Raji (cell line): ENCODE results near the gene SCN7A.

Experiments
- POLR2A ChIP-seq: IDR thresholded peaks from 2 replicates; pipeline ENCODE4 v1.6.1; 2011; ENCODE audit warnings: low read depth, low read length, control low read depth; ENCODE audit not compliant: insufficient read depth

Gene SCN7A

GRCh38 chr2:166468124-166469024 is 25.7 kb downstream of the SCN7A start:
- no peak for TF ChIP-seq POLR2A

- no peak for TF ChIP-seq POLR2A
Measured at GRCh38 chr2:166464187-166464586, 29.9 kb downstream of the SCN7A start.

- no peak for TF ChIP-seq POLR2A
Measured at GRCh38 chr2:166463640-166464039, 30.4 kb downstream of the SCN7A start.

DNA sequence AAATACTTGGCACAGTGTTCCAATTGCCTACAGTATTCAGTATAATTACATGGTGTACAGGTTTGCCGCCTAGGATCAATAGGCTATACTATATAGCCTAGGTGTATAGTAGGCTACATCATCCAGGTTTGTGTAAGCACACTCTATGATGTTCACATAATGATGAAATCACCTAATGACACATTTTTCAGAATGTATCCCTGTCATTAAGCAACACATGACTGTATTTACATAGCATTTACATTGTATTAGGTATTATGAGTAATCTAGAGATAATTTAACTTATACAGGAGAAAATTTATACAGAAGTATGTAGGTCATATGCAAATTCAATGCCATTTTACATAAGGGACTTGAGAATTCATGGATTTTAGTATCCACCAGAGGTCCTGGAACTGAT is 35.4 kb downstream of the SCN7A start:
- no peak for TF ChIP-seq POLR2A

DNA sequence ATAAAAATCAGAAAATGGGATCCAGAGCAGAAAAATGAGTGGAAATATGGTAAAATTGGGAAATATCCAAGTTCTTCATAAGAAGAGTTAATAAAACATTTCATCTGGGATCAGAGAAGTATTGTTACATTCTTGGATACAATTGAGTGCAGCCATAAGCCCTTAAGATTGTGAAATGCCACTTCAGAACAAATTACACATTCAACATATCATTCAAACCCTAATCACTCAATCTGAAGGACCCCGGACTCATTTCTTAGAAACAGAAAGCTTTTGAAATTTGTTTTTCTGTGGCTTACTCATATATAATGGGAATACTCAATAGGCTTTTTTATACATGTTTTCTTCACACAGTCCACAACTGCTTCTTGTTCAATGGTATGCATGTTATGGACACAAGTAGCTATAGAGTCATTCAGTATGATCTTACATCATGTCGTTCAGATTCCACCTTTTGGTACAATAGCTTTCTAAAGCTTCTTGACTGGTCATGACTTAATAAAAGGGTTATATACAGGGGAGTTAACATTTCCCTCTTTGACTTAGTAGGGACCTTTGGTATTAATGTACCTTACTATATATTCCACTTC is 39.9 kb downstream of the SCN7A start:
- no peak for TF ChIP-seq POLR2A

- no peak for TF ChIP-seq POLR2A
Measured at GRCh38 chr2:166451468-166451867, 42.6 kb downstream of the SCN7A start.

DNA sequence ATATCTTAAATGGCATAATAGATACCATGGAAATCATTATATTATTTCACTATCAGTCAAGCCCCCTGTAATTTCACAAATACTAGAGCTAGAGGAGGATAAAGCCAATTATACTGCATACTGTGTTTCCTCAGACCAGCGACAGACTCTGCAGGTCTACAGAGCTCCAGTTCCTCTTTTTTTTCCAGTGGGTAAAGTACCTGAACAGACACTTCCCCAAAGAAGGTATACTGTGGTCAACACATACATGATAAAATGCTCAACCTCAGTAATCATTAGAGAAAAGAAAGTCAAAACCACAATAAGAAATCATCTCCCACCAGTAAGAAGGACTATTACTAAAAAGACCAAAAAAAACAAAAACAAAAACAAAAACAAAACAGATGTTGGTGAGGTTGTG is 44.6 kb downstream of the SCN7A start:
- no peak for TF ChIP-seq POLR2A

DNA sequence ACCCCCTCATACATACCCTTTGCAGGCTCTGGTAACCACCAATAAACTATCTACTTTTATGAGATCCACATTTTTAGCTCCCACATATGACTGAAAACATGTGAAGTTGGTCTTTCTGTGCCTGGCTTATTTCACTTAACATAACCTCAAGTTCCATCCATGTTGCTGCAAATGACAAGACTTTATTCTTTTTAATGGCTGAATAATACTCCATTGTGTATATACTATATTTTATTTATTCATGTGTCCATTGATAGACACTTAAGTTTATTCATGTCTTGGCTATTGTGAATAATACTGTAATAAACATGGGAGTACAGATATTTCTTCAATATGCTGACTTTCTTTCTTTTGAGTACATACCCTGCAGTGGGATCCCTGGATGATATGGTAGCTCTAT is 45.9 kb downstream of the SCN7A start:
- TF ChIP-seq POLR2A = no peak

GRCh38 chr2:166444306-166444705 is 49.7 kb downstream of the SCN7A start:
- TF ChIP-seq POLR2A = no peak

DNA sequence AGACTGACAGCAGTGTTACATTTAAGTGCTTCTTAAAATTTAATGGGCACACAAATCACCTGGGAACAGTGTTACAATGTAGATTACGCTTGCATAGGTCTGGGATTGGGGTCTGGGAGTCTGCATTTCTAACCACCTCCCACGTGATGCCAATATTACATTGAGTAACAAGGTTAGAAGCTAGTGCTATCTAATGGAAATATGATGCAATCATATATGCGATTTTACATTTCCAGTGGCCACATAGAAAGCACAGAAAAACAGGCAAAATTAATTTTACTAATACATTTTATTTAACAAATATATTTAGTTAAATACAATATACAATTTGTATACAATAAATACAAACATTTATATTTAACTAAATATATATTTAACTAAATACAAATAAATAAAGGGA is 53.7 kb downstream of the SCN7A start:
- no peak for TF ChIP-seq POLR2A

DNA sequence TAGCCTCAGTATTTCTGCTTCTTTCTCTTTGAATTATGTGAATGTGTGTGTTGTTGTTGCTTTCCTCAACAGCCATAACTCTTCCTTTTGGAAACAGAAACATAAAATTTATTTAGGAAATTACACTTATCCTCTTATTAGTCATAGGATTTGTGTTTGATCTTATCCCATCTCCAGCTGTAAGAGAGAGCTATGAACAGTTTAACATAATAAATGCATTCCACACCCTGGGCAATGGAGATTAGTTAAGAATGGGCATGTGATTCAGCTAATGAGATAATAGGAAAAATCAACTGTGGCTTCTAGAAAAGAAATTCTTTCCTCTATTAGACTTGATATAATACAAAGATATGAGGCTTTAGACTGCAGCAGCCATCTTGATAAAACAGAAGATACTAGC is 55.0 kb downstream of the SCN7A start:
- no peak for TF ChIP-seq POLR2A

DNA sequence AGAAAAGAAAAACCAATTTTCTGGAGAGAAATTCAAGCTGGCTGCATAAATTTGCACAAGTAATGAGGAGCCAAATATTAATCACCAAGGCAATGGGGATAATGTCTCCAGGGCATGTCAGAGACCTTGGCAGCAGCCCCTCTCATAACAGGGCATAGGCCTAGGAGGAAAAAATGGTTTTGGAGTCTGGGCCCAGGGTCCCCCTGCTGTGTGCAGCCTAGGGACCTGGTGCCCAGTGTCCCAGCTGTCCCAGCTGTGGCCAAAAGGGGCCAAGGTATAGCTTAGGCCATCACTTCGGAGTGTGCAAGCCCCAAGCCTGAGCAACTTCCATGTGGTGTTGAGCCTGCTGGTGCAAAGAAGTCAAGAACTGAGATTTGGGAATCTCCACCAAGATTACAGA is 57.1 kb downstream of the SCN7A start:
- TF ChIP-seq POLR2A = no peak

DNA sequence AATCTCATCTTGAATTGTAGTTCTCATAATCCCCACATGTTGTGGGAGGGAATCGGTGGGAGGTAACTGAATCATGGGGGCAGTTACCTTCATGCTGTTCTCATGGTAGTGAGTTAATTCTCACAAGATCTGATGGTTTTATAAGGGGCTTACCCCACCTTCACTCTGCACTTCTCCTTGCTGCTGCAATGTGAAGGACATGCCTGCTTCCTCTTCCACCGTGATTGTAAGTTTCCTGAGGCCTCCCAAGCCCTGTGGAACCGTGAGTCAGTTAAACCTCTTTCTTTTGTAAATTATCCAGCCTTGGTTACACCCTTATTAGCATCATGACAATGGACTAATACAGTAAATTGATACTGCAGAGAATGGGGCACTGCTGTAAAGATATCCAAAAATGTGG is 57.9 kb downstream of the SCN7A start:
- no peak for TF ChIP-seq POLR2A

DNA sequence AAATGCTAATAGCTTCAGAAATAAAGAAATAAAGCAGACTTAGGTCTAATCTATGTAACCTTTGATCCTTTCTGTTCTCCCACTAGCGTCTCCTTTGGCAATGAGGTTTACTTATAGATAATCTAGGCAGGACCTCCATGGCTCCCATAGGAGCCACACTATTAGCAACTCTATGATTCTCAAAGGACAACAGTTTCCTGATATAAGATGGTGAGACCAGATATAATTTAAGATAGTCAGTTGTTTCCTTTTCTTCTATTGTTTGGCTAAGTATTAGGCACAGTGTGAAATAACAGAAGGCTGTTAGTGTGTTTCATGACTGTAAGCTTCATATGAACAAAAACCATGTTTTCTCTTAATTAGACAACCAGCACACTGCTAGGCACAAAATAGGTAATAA is 59.6 kb downstream of the SCN7A start:
- no peak for TF ChIP-seq POLR2A

GRCh38 chr2:166433457-166433856 is 60.6 kb downstream of the SCN7A start:
- TF ChIP-seq POLR2A = no peak

DNA sequence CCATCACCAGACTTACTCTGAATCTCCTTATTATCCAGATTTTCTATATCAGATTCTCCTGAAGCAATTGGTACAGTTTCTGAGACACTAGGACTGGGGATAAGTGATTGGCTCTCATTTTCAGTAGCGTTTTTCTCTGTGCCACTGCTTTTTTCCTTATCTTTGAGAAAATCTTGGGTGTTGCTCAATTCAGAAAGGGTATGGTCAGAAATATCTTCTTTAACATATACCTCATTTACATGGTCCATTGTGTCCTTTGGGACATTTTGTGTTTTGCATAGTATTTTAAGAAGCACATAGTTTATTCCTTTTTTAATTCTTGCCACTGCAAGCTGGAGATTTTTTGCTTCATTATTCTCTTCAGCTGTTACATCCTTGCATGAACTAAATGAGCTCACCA is 61.7 kb downstream of the SCN7A start:
- no peak for TF ChIP-seq POLR2A
